Activated naive CD8-positive, alpha-beta T cell treated with anti-CD3 and anti-CD28 coated beads, Interleukin-2, amount 50 U/mL, for 24 hours (primary cell): Measurements from ENCODE around the gene YBX1.
"Not testable (repeated sequence)": the region's sequence is repeated elsewhere in the genome, so short reads cannot be mapped to it uniquely, and the experiment has no call there.

Experiments
- ATAC-seq: fragments of 150-1000 bp; cut with Tn5 transposase; one replicate; pipeline ENCODE4 v1.10.0; 2021
- DNase-seq: peaks from one replicate; pipeline ENCODE4 v3.0.0; 2021
- H3K27ac Mint-ChIP-seq: one replicate; pipeline ENCODE4 v1.8.0; 2021; ENCODE audit warnings: mild to moderate bottlenecking, mixed read lengths
- H3K27me3 Mint-ChIP-seq: one replicate; pipeline ENCODE4 v1.8.0; 2021; ENCODE audit warnings: mixed read lengths
- H3K36me3 Mint-ChIP-seq: one replicate; pipeline ENCODE4 v1.8.0; 2021; ENCODE audit warnings: low read depth, mixed read lengths
- H3K4me1 Mint-ChIP-seq: one replicate; pipeline ENCODE4 v1.8.0; 2021; ENCODE audit warnings: mixed read lengths
- H3K4me3 Mint-ChIP-seq: one replicate; pipeline ENCODE4 v1.8.0; 2021; ENCODE audit warnings: mild to moderate bottlenecking, moderate library complexity, mixed read lengths
- H3K9me3 Mint-ChIP-seq: one replicate; pipeline ENCODE4 v1.8.0; 2021; ENCODE audit warnings: mixed read lengths

Gene YBX1

DNA sequence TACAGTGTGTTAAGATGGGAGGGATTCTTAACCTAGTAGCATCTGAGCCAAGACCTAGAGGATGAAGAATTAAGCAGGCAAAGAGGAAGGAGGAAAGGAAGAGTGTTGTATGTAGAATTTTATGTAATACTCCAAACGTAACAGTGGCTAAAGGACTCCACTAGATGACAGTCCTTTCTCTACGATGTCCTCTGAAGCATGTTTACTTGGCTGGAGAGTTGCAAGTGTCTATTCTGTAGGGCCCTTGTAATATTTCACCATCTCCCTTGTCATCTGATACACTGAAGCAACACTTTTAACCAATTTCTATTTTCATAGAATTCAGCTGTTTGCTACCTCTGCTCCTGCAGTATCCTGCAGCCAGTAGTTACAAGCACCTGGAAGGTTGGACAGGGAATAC lies 2.2 kb upstream of the YBX1 start:
- DNase-seq, result no peak
- Mint-ChIP-seq H3K9me3 (no peaks in the 10 kb centered on the region), H3K27me3 (no peaks in the 10 kb centered on the region), H3K4me3 (peak overlapping the region; percentile 96), H3K4me1 (peaks cover 39% of the 10 kb centered on the region), H3K27ac (no peak overlapping the region), H3K36me3 (peaks cover 35% of the 10 kb centered on the region)
- ATAC-seq, result no peak

DNA sequence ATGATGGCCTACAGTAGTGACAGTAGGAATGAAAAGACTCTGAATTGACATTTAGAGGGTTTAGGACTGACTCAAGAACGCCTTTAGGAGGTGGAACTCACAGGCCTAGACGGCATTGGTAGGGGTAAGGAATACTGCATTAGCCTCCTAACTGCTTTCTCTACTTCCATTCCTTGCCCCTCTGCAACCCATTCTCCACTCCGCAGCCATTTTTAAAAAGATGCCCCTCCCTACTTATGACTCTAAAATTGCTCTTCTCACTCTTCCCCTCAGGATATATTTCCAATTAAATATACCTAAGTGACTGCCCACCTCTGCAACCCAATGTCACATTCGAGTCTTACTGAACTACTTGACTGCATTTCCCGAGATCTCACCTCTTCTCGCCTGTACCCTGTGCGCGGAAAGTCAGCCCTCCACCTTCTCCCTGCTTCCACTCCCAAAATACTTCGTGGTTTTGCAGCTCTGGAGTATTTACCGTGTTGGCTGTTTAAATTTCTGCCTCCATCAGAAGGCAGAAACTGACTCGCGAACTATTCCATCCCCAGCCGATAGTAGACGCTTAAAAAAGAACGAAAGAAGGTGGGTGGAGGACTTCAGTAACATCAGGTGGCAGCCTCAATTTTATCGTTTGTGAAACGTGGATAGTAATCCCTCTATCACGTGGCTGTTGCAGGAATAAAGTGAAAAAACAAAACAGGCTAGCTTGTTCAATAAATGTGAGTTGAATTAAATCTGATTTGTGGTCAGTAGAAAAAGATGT lies 1.1 kb upstream of the YBX1 start:
- ATAC-seq, result no peak

DNA sequence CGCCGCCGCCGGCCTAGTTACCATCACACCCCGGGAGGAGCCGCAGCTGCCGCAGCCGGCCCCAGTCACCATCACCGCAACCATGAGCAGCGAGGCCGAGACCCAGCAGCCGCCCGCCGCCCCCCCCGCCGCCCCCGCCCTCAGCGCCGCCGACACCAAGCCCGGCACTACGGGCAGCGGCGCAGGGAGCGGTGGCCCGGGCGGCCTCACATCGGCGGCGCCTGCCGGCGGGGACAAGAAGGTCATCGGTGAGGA lies 193 bp downstream of the YBX1 start:
- H3K27ac Mint-ChIP-seq, result peak overlapping the region; percentile 96
- not testable (repeated sequence) for H3K27me3 Mint-ChIP-seq, H3K9me3 Mint-ChIP-seq, DNase-seq
- H3K4me3 Mint-ChIP-seq, result peak overlapping the region; percentile 96
- peaks cover 47% of the 10 kb centered on the region for H3K36me3 Mint-ChIP-seq
- ATAC-seq, result peak; percentile 1
- peaks cover 62% of the 10 kb centered on the region for H3K4me1 Mint-ChIP-seq

More for the DNA sequence above, 1.1 kb upstream of the YBX1 start:
- Mint-ChIP-seq H3K36me3 (peaks cover 39% of the 10 kb centered on the region), H3K27me3 (no peaks in the 10 kb centered on the region), H3K4me1 (peaks cover 49% of the 10 kb centered on the region), H3K4me3 (peak overlapping the region; percentile 96), H3K27ac (peak overlapping the region; percentile 96), H3K9me3 (no peaks in the 10 kb centered on the region)
- no peak for DNase-seq

DNA sequence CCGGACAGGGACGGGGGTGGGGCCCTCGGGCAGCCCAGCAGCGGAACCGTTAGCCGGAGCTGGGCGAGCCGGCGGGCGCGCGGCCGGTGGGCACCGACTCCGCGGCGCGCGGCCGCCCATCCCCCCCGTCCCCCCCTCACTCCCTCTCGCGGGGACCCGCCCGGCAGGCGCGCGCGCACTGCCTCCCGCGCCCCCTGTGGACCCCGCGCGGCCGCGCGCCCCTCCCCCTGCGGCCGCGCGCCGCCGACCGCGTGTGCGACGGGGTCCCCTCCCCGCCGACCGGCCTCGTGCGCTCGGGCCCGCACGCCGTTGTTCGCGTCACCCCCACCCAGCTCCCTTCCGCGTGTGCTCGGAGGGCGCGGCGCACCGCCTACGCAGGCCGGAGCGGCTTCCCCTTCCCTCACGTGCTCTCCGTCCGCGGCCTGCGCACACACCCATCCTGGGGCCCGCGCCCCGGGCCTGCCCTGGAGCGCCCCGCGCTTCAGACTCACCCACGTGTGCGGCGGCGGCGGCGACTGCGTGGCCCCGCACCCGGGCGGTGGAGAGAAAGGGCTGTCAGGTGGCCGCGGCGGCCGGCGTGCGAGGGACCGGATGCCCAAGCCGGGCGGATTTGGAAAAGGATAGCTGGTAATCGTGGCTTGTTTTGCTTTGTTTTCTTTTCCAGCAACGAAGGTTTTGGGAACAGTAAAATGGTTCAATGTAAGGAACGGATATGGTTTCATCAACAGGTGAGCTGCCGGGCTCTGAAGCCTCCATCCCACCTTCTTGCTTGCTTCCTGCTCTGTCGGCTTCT lies 717 bp downstream of the YBX1 start:
- Mint-ChIP-seq H3K4me3 (peak overlapping the region; percentile 97), H3K27me3 (no peaks in the 10 kb centered on the region), H3K4me1 (peaks cover 67% of the 10 kb centered on the region), H3K9me3 (no peaks in the 10 kb centered on the region), H3K27ac (peak overlapping the region; percentile 96), H3K36me3 (peaks cover 52% of the 10 kb centered on the region)
- peak; percentile 23 for ATAC-seq
- peak; percentile 73 for DNase-seq

DNA sequence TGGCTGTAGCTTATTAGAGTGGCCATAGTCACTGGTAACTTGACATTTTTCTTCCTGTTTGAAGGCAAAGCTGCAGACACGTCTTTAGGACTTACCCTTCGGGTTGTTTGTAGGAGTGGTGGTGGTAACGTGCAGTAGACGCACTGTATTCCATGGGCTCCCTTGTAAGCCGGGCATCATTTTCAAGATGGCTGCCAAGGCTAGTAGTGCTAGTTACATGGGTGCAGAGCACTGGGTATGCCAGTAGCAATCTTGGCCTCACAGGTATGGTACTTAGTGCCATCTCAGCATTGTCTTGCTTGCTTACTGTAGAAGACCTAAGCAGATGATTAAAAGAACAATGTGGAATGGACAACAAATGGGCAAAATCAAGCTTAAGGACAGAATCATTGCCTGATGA lies 1.9 kb downstream of the YBX1 start:
- DNase-seq (peak; percentile 14), ATAC-seq (no peak)
- Mint-ChIP-seq H3K27ac (peak overlapping the region; percentile 96), H3K4me3 (peak overlapping the region; percentile 97), H3K4me1 (peaks cover 80% of the 10 kb centered on the region), H3K27me3 (no peaks in the 10 kb centered on the region), H3K36me3 (peaks cover 61% of the 10 kb centered on the region), H3K9me3 (no peaks in the 10 kb centered on the region)

DNA sequence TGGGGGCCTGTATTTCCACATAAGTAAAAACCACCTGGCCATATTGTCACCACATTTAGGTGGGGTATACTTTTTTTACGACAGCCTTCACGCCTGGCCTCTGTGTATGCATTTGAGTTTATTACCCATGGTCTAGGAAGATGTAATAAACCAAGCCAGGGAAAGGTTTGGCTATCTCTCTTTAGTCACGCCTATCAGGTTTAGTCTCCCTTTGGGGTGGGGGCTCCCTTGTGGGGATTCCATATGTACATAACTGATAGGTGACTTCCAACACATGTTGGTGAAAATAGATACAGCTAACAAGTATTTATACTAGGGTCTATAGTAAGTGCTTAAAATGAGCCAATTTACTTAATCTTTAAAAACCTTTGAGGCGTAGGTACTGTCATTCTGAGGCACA lies 4.2 kb downstream of the YBX1 start:
- ATAC-seq (no peak), DNase-seq (no peak)
- Mint-ChIP-seq H3K27me3 (no peaks in the 10 kb centered on the region), H3K9me3 (no peaks in the 10 kb centered on the region), H3K4me3 (peak overlapping the region; percentile 97), H3K4me1 (peaks cover 84% of the 10 kb centered on the region), H3K27ac (peak overlapping the region; percentile 9), H3K36me3 (peaks cover 78% of the 10 kb centered on the region)

DNA sequence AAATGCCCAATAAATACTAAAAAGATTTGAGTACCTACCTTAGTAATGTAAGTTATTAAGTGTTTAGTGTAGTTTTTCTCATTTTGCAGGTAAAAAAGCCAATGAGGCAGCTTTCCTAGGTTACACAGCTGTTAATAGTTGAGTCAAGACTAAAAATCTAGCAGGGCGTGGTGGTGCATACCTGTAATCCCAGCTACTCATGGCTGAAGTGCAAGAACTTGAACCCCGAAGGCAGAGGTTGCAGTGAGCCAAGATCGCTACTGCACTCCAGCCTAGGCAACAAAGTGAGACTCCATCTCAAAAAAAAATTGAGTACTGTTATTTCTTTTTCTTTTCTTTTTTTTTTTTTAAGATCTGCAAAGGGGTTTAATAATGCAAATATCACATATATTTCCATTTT lies 7.7 kb downstream of the YBX1 start:
- no peak for ATAC-seq
- H3K36me3 Mint-ChIP-seq, result peaks cover 87% of the 10 kb centered on the region
- no peaks in the 10 kb centered on the region for H3K27me3 Mint-ChIP-seq
- no peak for DNase-seq
- H3K9me3 Mint-ChIP-seq, result no peaks in the 10 kb centered on the region
- H3K27ac Mint-ChIP-seq, result peak overlapping the region; percentile 37
- H3K4me1 Mint-ChIP-seq, result peaks cover 92% of the 10 kb centered on the region
- peak overlapping the region; percentile 97 for H3K4me3 Mint-ChIP-seq

DNA sequence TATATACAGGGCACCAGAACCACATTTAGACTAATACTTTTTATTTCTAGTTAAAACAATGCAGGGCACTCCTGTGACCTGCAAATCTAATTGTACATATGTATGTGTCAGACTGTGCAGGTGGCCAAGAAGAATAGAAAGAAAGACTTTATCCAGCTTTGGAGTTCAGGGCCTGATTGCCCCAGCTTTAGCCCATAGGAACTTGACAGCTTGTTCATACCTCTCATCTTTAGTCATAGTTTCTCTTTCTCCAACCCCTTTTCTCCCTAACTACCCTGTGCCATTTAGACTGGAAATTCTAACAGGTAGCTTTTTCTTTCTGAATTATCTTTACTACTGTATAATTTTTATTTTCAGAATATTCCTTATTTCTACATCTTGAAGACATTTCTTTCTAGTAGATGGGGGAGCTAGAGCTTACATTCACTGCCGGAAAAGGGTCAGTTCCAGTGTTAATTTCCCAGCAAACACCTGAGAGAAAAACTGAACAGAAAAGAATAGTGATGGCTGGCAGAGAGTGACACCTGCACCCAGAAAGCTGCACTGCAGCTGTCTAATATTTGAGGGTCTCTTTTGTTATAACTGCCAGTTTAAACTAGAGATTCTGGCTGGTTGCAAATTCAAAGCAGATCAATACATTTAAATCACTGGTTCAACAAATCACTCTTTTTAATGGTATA lies 8.4 kb downstream of the YBX1 start:
- peak overlapping the region; percentile 42 for H3K27ac Mint-ChIP-seq
- ATAC-seq (peak; percentile 85), DNase-seq (no peak)
- H3K9me3 Mint-ChIP-seq, result no peaks in the 10 kb centered on the region
- peaks cover 87% of the 10 kb centered on the region for H3K36me3 Mint-ChIP-seq
- no peaks in the 10 kb centered on the region for H3K27me3 Mint-ChIP-seq
- peaks cover 87% of the 10 kb centered on the region for H3K4me1 Mint-ChIP-seq
- peak overlapping the region; percentile 8 for H3K4me3 Mint-ChIP-seq

DNA sequence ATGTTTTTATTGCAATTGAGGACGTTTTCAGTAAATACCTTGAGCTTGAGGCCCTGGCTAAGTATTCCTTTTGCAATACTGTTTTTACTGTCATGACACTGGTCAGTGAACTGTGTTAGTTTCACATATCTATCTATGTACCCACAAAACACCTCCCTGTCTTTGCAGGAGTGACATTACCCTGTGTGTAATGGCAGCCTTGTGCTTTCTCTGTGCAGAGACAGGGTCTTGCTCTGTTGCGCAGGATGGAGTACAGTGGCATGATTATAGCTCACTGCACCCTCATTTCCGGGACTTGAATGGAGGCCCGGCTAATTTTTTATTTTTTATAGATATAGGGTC lies 8.9 kb downstream of the YBX1 start:
- Mint-ChIP-seq H3K27ac (peak overlapping the region; percentile 52), H3K27me3 (no peaks in the 10 kb centered on the region), H3K4me3 (peak overlapping the region; percentile 8), H3K4me1 (peaks cover 87% of the 10 kb centered on the region), H3K9me3 (no peaks in the 10 kb centered on the region), H3K36me3 (peaks cover 88% of the 10 kb centered on the region)
- ATAC-seq (no peak), DNase-seq (no peak)

DNA sequence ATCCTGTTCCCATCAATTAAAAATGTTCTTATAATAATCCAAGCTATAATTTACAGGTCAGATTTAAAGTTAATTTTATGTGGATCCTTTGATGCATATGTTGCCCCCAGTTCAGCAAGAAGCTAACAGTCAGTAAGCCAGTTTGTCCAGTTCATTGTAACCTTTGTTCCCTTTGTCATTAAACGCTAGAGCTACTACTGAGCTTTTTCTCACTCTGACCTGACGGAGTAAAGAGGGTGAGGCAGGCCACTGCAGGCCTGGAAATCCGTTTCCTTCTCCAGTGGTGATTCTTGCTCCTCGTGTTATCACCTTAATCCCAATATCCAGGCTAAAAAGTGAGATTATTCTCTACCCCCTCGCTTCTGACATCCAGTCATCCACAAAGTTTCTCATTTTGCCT lies 10.2 kb downstream of the YBX1 start:
- DNase-seq (no peak), ATAC-seq (no peak)
- Mint-ChIP-seq H3K4me3 (no peak overlapping the region), H3K4me1 (peaks cover 77% of the 10 kb centered on the region), H3K36me3 (peaks cover 89% of the 10 kb centered on the region), H3K27me3 (no peaks in the 10 kb centered on the region), H3K27ac (peak overlapping the region; percentile 82), H3K9me3 (no peaks in the 10 kb centered on the region)

DNA sequence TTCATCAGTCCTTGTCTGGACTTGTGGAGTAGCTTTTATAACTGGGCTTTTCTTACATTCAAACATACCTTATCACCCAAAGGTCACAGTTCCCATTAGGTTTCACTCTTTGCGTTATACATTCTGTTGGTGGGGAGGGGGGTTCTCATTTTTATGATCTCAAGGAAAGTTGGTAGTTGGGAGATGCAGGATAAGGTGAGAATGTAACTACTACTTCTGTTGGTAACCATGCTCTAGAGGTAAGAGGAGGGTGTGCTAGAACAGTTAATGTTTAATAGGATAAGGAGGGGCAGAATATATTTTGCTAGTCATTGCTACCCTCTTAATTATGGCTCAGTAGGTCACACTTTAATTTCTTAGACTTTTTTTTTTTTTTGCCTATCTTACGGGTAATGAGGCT lies 10.7 kb downstream of the YBX1 start:
- no peak for ATAC-seq
- Mint-ChIP-seq H3K9me3 (no peaks in the 10 kb centered on the region), H3K4me3 (no peak overlapping the region), H3K27ac (peak overlapping the region; percentile 82), H3K27me3 (no peaks in the 10 kb centered on the region), H3K4me1 (peaks cover 73% of the 10 kb centered on the region), H3K36me3 (peaks cover 89% of the 10 kb centered on the region)
- no peak for DNase-seq

DNA sequence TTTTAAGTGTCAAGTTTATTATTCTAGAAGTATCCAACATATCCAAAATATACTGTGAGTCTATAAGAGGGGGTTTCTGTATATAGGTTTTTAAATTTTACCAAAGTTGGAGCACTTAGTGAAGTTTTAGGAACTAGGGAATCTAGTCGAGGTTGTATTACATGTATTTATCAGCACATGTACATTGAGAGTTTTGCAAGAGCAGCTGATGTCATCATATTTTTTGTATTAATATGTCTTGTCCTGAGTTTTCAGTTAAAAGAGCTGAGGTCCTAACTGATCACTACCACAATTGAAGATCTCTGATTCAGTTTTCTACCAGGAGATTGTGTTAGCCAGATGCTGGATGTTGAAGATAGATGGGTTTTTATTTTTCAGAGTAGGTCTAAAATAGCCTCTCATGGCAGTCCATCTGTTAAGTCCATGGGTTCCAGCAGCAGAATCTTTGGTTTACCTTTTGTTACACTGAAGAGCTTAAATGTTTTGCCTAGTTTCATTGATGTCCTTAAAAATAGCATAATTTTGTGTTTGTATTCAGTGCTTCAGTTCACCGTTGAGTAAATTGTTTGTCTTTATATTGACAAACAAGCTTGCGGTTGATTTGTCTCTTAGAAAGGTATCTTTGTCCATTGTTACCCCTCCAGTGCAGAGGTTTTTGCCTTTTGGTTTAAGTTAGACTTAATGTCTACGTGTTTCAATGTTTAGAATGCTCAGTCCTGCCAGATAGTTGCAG lies 16.0 kb downstream of the YBX1 start:
- Mint-ChIP-seq H3K4me3 (no peak overlapping the region), H3K27ac (peak overlapping the region; percentile 61), H3K36me3 (peaks cover 98% of the 10 kb centered on the region), H3K27me3 (no peaks in the 10 kb centered on the region), H3K4me1 (peaks cover 29% of the 10 kb centered on the region), H3K9me3 (no peaks in the 10 kb centered on the region)
- ATAC-seq (no peak), DNase-seq (no peak)

DNA sequence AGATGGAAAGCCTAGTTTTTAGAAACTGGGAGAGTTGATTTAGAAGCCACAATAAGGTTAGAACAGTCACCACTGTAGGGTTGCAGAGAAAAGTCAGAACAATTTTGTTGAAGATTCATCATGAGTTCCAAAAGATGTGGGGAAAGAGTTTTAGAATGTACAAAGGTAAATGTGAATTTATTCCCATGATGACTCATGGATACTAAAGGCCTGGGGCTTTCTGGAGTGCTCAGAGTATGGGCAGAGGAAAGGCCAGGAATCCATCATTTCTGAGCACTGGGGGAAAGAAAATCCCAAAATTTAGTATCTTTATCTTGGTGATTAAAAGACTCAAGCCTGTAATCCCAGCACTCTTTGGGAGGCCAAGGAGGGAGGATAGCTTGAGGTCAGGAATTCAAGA lies 17.8 kb downstream of the YBX1 start:
- Mint-ChIP-seq H3K27ac (peak overlapping the region; percentile 71), H3K4me3 (no peak overlapping the region), H3K9me3 (peaks cover 1% of the 10 kb centered on the region), H3K36me3 (peaks cover 97% of the 10 kb centered on the region), H3K4me1 (peaks cover 18% of the 10 kb centered on the region), H3K27me3 (no peaks in the 10 kb centered on the region)
- no peak for DNase-seq
- ATAC-seq, result no peak

DNA sequence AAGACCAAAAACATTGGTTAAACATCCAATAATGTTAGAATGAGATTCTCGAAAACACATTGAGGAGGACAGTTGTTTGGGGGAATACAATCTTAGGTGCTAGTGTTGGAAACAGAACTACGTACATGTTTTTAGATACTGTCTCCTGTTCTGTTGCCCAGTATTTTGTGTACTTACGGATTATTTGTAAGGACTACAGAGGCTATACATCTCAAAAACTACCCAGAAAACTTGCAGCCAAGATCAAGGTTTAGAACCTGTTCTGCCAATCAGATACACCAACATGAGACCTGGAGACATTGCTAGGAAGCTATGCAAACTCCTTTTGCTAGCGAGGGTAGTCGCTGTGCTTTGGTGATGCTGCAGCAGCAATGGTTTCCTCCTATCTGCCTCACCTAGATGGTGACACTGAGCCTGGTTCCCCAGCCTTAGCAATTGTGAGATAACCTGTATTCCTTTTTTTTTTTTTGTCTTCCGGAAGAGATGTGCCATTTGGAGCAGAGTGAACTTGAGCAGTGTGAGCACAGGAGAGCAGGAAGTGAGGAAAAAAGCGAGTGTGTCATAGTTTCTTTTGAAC lies 21.8 kb downstream of the YBX1 start:
- H3K27ac Mint-ChIP-seq, result no peak overlapping the region

More for the DNA sequence above, 21.8 kb downstream of the YBX1 start:
- Mint-ChIP-seq H3K9me3 (peaks cover 4% of the 10 kb centered on the region), H3K36me3 (peaks cover 85% of the 10 kb centered on the region), H3K4me3 (no peak overlapping the region), H3K4me1 (peaks cover 8% of the 10 kb centered on the region), H3K27me3 (no peaks in the 10 kb centered on the region)
- ATAC-seq, result no peak
- no peak for DNase-seq
